HepG2 (cell line): ENCODE data around the gene FOXE3. TPM values are rescaled to one million over a fixed set of nuclear protein-coding genes. Genes with fewer than 3 reads are reported as not detected.

Experiments used
- ATAC-seq: fragments of 200-7000 bp; cut with Tn5 transposase; 3 replicates; pipeline ENCODE4 v1.9.1; 2020; ENCODE audit warnings: mild to moderate bottlenecking, moderate library complexity
- BruUV-seq: library from RNA; stranded (reverse); fragments of 400-500 nt; replicated peaks from 2 replicates; lab custom pipeline; 2021; lab: Mats Ljungman, UMichigan
- CTCF ChIA-PET: fragments of 300-600 bp; formaldehyde crosslinking; extraction: SDS; loops from one replicate; lab custom pipeline; 2021; ENCODE audit warnings: low total read pairs, inconsistent platforms, low intra/inter-chr PET ratio; lab: Yijun Ruan, JAX
- POLR2A ChIA-PET: fragments of 350-600 bp; sonication (Branson Sonifier 250); formaldehyde crosslinking; loops from one replicate; lab custom pipeline; 2020; ENCODE audit warnings: antibody characterized with exemption, inconsistent platforms; lab: Yijun Ruan, JAX
- DNase-seq: peaks from one replicate; pipeline ENCODE4 v3.0.0-alpha.2; 2015; ENCODE audit warnings: low spot score
- FAIRE-seq: peaks from 3 replicates; lab custom pipeline; 2011; peaks lifted over from hg19 to GRCh38; lab: Jason Lieb, UNC
- H2AFZ ChIP-seq: one replicate; pipeline ENCODE4 v1.6.1; 2011; ENCODE audit warnings: low read length, inconsistent platforms
- H3K27ac ChIP-seq: fragments of 300-600 bp; 3 replicates; pipeline ENCODE4 v1.8.0; 2011; ENCODE audit warnings: mixed run types, mild to moderate bottlenecking, mixed read lengths, low read length, inconsistent platforms; ENCODE audit not compliant: insufficient read depth; ENCODE audit errors: extremely low read length
- H3K27me3 ChIP-seq, 2 experiments: fragments of 200-600 bp in 1 of 2; 2 replicates in 1 of 2; 3 replicates in 1 of 2; pipeline versions ENCODE4 v1.6.0 to v1.8.0; 2011; ENCODE audit warnings: low read length in 2 of 2, mild to moderate bottlenecking in 2 of 2, moderate library complexity in 2 of 2, inconsistent platforms in 1 of 2; ENCODE audit not compliant: insufficient read depth in 2 of 2, control insufficient read depth in 1 of 2
- H3K36me3 ChIP-seq, 2 experiments: fragments of 200-600 bp in 1 of 2; replicated peaks in 1 of 2; 2 replicates in 1 of 2; 3 replicates in 1 of 2; pipeline versions ENCODE4 v1.5.1 to v1.8.0; 2011; ENCODE audit warnings: low read length in 2 of 2, inconsistent platforms in 1 of 2; ENCODE audit not compliant: insufficient read depth in 2 of 2, control insufficient read depth in 1 of 2
- H3K4me1 ChIP-seq: 2 replicates; pipeline ENCODE4 v1.5.1; 2012; ENCODE audit warnings: low read length, inconsistent platforms; ENCODE audit not compliant: insufficient read depth
- H3K4me2 ChIP-seq: 2 replicates; pipeline ENCODE4 v1.6.0; 2011; ENCODE audit warnings: low read depth, low read length, inconsistent platforms
- H3K4me3 ChIP-seq, 3 experiments: fragments of 200-600 bp in 1 of 3; sonication (generic), shearing (Covaris generic) in 1 of 3; replicated peaks in 1 of 3; 2 replicates each; pipeline ENCODE4 v1.5.1; 2011 to 2016; ENCODE audit warnings: low read length in 3 of 3, inconsistent platforms in 2 of 3, low read depth in 2 of 3, mild to moderate bottlenecking in 2 of 3, control low read depth in 1 of 3, mixed read lengths in 1 of 3; ENCODE audit not compliant: insufficient read depth in 1 of 3
- H3K79me2 ChIP-seq: one replicate; pipeline ENCODE4 v1.6.1; 2011; ENCODE audit warnings: low read length, inconsistent platforms; ENCODE audit not compliant: insufficient read depth
- H3K9ac ChIP-seq: 2 replicates; pipeline ENCODE4 v1.6.0; 2011; ENCODE audit warnings: mild to moderate bottlenecking, low read depth, low read length, inconsistent platforms; ENCODE audit not compliant: insufficient read depth
- H3K9me3 ChIP-seq: 2 replicates; pipeline ENCODE4 v1.5.1; 2012; ENCODE audit warnings: mild to moderate bottlenecking, low read length
- H4K20me1 ChIP-seq: 2 replicates; pipeline ENCODE4 v1.6.0; 2011; ENCODE audit warnings: inconsistent platforms, mild to moderate bottlenecking, low read length, moderate library complexity; ENCODE audit not compliant: insufficient read depth
- REST ChIP-seq, 2 experiments: IDR thresholded peaks; 2 replicates each; pipeline ENCODE4 v1.6.1; 2011 to 2012; ENCODE audit warnings: low read length in 2 of 2, borderline replicate concordance in 1 of 2, low read depth in 1 of 2, mild to moderate bottlenecking in 1 of 2, moderate library complexity in 1 of 2
- XRCC5 ChIP-seq: fragments of 200-400 bp; formaldehyde crosslinking; optimal IDR thresholded peaks from 2 replicates; pipeline ENCODE3; 2017; ENCODE audit warnings: mild to moderate bottlenecking, low read length
- ZNF24 ChIP-seq: fragments of 450-650 bp; IDR thresholded peaks from 2 replicates; pipeline ENCODE4 v1.6.1; 2017; ENCODE audit warnings: antibody characterized with exemption, mild to moderate bottlenecking
- ZNF567 ChIP-seq: sonication (generic); formaldehyde crosslinking; IDR thresholded peaks from 2 replicates; pipeline ENCODE4 v1.8.1; 2023; ENCODE audit warnings: mild to moderate bottlenecking, missing genetic modification reagents, borderline replicate concordance
- ZNF572 ChIP-seq: sonication (generic); formaldehyde crosslinking; IDR thresholded peaks from 2 replicates; pipeline ENCODE4 v1.5.1; 2020; ENCODE audit warnings: mild to moderate bottlenecking, missing genetic modification reagents
- ZNF737 ChIP-seq: sonication (generic); formaldehyde crosslinking; IDR thresholded peaks from 2 replicates; pipeline ENCODE4 v1.5.0; 2020; ENCODE audit warnings: missing genetic modification reagents, mild to moderate bottlenecking, borderline replicate concordance
- WGBS: methylation state at CpG from one replicate; pipeline ENCODE4 v1.1.6; 2017; ENCODE audit warnings: low lambda C conversion rate; 5-methylcytosine and 5-hydroxymethylcytosine counted together
- in situ Hi-C: cut with HindIII; loops from 2 replicates; pipeline ENCODE4 v1.10.0; 2017; ENCODE audit warnings: low pct_unique_long_range_greater_than_20kb; ENCODE audit not compliant: extremely low pct_ligation_motif_present
- intact Hi-C: fragments of 100-400 bp; cut with micrococcal nuclease; formaldehyde crosslinking; loops from one replicate; pipeline ENCODE4 v1.10.0; 2022; ENCODE audit not compliant: unreplicated experiment
- polyA plus RNA-seq, 8 experiments: library from polyadenylated mRNA; depleted of rRNA in 3 of 8; stranded (reverse) in 7 of 8; unstranded in 1 of 8; fragments of >200 nt; fragmentation: Illumina TruSeq in 4 of 8; extraction: Trizol in 4 of 8; gene quantifications; 2 replicates each; pipeline versions ENCODE4 v1.2.1 to v1.2.3, GENCODE V29; 2011 to 2016; ENCODE audit warnings: low read depth in 4 of 8, missing spikeins in 1 of 8, mixed read lengths in 1 of 8; ENCODE audit not compliant: insufficient read depth in 1 of 8
- total RNA-seq, 5 experiments: library from RNA; depleted of rRNA; stranded (reverse); fragments of >200 nt; fragmentation: Illumina TruSeq; extraction: Trizol; gene quantifications; 2 replicates each; pipeline ENCODE4 v1.2.3, GENCODE V29; 2016; ENCODE audit warnings: low read depth in 1 of 5
- TF ChIP-seq, protein P1 (sequence below): sonication (generic); formaldehyde crosslinking; IDR thresholded peaks from 2 replicates; pipeline ENCODE4 v1.4.0; 2020; ENCODE audit warnings: mild to moderate bottlenecking, missing genetic modification reagents

Gene FOXE3
- total and polyA plus RNA-seq, 2 of the 13 experiments (the other 11 are each of a cell fraction or from before 2014, with no cell fraction given) = not detected

DNA sequence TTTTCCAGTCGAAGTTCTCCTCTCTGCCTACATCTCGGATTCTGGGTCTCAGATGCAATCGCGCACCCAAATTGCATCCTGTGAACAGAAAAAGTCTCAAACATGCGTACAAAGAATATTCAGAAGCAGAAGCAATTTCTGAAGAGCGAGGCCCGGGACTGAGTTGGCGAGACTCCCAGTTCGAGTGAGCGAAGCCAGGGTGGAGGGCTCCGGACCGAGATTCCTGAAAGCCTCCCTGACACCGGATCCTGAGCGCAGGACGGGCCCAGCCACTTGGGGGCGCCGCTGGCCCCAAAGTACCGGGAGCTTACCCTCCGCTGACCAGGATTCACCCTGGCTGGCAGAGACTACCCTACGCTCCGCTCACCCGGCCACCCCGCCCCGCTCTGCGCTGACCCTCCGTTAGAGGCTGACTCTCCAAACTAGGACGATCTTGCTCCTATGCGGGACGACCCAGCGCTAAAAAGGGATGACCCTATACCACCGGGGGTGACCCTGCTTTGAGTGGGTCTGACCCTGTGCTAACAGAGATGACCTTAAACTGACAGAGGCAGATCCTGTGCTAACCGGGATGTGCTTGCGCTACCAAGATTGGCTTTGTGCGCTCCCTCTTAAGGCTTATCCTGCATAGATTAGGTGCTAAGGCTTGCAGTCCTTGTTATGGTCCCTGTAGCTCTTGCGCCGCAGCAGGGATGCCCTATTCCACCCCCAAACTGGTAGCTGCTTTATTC is 33.9 kb downstream of the FOXE3 start (continued):
- TF ChIP-seq XRCC5 = peak; percentile 39

DNA sequence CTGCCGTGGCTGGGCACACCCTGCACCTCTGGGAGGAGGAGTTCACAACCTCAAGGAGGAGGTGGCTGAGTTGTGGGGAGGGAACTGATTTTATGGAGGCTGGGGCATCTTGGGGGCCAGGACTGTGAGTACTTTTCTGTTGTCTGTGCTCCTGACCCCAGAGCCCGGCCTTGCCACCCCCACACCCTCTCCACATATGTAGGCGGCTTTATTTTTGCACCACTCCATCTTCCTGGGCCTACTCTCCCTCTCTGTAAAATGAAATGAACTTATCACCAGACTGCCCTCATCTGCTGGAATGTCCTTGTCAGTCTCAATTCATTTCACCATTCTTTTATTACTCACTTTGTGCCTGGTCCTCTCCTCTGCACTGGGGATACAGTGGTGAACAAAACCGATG is 34.5 kb downstream of the FOXE3 start:
- H3K27me3 ChIP-seq = peaks cover 10 to 73% of the 10 kb centered on the region in 2 experiments; a peak in 4 of 5 replicates
- DNase-seq (no peak), FAIRE-seq (no peak), ATAC-seq (no peak)
- H3K4me1 ChIP-seq = no peaks in the 10 kb centered on the region
- H2AFZ ChIP-seq = no peak overlapping the region
- ChIA-PET CTCF (interaction anchor here (1.2 kb wide), 1 partner anchor 260 kb away, joined by 5 read pairs; no protein-coding TSS in a partner anchor), POLR2A (no interaction called here)
- 36% methylated on average over 3 of the region's 4 CpGs for WGBS
- H3K36me3 ChIP-seq = no peaks in the 10 kb centered on the region
- no TSS peak for BruUV-seq
- in situ Hi-C loops (loop anchor here (5.0 kb wide), 1 partner anchor 262 kb away; no protein-coding TSS in a partner anchor), intact Hi-C loops (loop anchor here (1.0 to 5.0 kb wide), 2 partner anchors 260 to 277 kb away; no protein-coding TSS in a partner anchor)
- H4K20me1 ChIP-seq = 0 out of 2 replicates have a peak, but pooled peaks cover 4% of the 10 kb centered on the region
- H3K79me2 ChIP-seq = no peaks in the 10 kb centered on the region
- H3K4me3 ChIP-seq = no peak overlapping the region
- TF ChIP-seq ZNF572 (CRISPR knock-in tag) (no peak), ZNF737 (CRISPR knock-in tag) (no peak), ZNF24 (no peak), REST (IDR thresholded peaks at IDR 0.05; ENCODE audit: borderline replicate concordance in 1 of 2, low read depth in 1 of 2, low read length in 2 of 2) (no peak), ZNF567 (CRISPR knock-in tag) (no peak)
- TF ChIP-seq, protein P1, sequence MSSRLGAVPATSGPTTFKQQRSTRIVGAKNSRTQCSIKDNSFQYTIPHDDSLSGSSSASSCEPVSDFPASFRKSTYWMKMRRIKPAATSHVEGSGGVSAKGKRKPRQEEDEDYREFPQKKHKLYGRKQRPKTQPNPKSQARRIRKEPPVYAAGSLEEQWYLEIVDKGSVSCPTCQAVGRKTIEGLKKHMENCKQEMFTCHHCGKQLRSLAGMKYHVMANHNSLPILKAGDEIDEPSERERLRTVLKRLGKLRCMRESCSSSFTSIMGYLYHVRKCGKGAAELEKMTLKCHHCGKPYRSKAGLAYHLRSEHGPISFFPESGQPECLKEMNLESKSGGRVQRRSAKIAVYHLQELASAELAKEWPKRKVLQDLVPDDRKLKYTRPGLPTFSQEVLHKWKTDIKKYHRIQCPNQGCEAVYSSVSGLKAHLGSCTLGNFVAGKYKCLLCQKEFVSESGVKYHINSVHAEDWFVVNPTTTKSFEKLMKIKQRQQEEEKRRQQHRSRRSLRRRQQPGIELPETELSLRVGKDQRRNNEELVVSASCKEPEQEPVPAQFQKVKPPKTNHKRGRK (CRISPR knock-in tag) = no peak
- no peak overlapping the region for H3K4me2 ChIP-seq
- H3K9ac ChIP-seq = no peak overlapping the region
- no peaks in the 10 kb centered on the region for H3K9me3 ChIP-seq
- no peak overlapping the region for H3K27ac ChIP-seq
